ENCODE data around the gene CNOT11.
"Not testable (repeated sequence)": the region's sequence is repeated elsewhere in the genome, so short reads cannot be mapped to it uniquely, and the experiment has no call there.

Gene CNOT11

DNA sequence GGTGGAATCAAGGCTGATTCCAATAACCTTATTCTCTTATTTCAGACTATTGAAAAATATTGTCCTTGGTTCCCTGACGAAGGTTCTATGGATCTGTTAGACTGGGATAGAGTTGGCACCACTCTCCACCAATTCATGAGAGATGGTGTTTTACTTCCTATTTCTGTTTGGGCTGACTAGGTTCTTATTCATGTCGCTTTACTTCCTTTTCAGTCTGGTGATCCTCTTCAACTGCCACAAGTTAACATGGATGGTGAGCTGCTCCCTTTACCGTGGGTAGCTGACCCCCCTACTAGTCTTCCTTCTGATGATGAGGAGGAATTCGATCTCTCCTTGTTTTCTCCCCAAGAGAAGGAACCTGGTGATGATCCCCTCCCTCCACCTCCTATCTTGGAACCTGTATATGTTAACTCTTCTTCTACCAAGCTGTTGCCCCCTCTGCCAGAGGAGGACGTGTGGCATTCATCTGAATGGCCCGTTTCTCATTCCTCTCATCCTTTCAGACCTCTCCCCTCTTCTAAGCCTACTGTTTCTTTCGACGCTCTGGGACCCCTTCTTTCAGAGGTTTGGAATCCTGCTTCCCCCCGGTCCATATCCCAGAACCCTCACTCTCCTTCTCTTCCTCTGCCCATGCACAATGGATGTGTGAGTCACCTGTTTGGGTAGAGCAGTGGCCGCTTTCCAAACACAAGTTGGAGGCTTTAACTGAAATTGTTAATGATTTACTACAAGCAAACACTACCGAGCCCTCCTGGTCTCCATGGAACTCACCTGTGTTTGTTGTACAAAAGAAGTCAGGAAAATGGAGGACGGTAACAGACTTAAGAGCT lies 13.5 kb upstream of the CNOT11 start:
- TF ChIP-seq, protein P1, sequence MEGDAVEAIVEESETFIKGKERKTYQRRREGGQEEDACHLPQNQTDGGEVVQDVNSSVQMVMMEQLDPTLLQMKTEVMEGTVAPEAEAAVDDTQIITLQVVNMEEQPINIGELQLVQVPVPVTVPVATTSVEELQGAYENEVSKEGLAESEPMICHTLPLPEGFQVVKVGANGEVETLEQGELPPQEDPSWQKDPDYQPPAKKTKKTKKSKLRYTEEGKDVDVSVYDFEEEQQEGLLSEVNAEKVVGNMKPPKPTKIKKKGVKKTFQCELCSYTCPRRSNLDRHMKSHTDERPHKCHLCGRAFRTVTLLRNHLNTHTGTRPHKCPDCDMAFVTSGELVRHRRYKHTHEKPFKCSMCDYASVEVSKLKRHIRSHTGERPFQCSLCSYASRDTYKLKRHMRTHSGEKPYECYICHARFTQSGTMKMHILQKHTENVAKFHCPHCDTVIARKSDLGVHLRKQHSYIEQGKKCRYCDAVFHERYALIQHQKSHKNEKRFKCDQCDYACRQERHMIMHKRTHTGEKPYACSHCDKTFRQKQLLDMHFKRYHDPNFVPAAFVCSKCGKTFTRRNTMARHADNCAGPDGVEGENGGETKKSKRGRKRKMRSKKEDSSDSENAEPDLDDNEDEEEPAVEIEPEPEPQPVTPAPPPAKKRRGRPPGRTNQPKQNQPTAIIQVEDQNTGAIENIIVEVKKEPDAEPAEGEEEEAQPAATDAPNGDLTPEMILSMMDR (IDR thresholded peaks at IDR 0.05; ENCODE audit: low read depth, low read length), result no peak
- H3K4me3 ChIP-seq (ENCODE audit: low read depth, low read length), result no peak overlapping the region

DNA sequence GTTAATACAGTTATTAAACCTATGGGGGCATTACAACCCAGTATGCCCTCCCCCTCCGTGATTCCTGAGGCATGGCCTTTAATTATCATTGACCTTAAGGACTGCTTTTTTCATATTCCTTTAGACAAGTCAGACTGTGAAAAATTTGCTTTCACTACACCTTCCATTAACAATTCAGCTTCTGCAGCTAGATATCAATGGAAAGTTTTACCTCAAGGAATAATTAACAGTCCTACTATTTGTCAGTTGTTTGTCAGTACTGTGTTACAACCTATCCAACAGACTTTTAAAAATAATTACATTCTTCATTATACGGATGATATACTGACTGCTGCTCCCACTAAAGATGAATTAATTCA lies 12.9 kb upstream of the CNOT11 start:
- not testable (repeated sequence) for H3K4me3 ChIP-seq (ENCODE audit: low read depth, low read length)

DNA sequence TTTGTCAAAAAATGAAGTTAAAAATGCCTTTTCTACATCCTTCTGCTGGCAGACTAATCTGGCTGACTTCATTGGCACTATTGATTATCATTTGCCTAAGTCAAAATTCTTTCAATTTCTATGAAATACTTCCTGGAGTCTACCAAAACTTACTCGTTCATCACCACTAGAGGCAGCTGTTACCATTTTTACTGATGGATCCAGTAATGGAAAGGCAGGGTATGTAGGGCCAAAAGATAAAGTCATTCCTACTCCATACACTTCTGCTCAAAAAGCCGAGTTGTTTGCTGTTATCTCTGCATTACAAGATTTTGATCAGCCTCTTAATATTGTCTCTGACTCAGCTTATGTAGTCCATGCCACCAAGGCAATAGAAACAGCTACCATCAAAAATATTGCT lies 12.0 kb upstream of the CNOT11 start:
- TF ChIP-seq, protein P1 (IDR thresholded peaks at IDR 0.05; ENCODE audit: low read depth, low read length), result peak; percentile 28; the same call in 1 of the 2 replicates
- H3K4me3 ChIP-seq (ENCODE audit: low read depth, low read length), result not testable (repeated sequence)

DNA sequence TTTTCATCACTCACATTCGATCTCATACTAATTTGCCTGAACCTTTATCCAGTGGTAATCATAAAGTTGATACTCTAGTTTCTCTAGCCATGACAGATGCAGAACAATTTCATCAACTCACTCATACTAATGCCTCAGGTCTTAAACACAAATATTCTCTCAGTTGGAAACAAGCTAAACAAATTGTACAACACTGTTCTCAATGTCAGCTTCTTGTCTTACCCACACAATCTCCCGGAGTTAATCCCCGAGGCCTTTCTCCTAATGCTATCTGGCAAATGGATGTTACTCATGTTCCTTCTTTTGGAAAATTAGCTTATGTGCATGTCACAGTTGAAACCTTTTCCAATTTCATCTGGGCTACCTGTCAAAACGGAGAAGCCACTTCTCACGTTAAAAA lies 11.5 kb upstream of the CNOT11 start:
- TF ChIP-seq, protein P1 (IDR thresholded peaks at IDR 0.05; ENCODE audit: low read depth, low read length), result no peak
- H3K4me3 ChIP-seq (ENCODE audit: low read depth, low read length), result no peak overlapping the region

DNA sequence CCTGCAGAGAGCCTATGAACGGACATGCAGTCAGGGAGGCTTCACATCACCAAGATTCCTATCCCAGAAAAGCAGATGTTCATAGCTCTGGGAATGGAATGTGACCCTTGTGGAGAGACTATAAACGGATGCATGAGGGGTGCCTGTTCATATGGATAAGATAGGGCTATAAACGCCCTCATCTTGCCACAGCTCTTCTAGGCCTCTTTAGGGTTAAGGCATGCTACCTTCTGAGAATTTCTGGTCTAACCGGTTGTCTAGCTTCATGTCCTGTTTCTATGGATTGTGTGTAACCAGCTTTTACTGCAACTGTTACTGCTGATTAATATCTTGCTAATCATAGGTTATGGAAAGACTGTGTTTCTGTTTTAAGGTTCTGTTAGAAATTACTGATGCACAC lies 8.3 kb upstream of the CNOT11 start:
- H3K4me3 ChIP-seq (ENCODE audit: low read depth, low read length), result not testable (repeated sequence)

DNA sequence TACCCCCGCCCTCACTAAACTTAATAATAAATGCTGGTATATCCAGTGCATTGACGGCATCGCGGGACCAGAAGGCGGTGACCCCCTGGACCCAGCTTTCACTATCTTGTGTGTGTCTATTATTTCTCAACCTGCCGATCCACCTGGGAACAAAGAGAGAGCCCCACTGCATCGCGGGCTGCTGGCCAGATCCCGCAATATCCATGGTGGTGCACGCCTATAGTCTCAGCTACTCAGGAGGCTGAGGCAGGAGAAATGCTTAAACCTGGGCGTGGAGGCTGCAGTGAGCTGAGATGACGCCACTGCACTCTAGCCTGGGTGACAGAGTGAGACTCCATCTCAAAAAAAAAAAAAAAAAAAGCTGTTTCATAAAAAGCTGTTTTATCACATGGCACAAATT lies 7.8 kb upstream of the CNOT11 start:
- not testable (repeated sequence) for H3K4me3 ChIP-seq (ENCODE audit: low read depth, low read length)

DNA sequence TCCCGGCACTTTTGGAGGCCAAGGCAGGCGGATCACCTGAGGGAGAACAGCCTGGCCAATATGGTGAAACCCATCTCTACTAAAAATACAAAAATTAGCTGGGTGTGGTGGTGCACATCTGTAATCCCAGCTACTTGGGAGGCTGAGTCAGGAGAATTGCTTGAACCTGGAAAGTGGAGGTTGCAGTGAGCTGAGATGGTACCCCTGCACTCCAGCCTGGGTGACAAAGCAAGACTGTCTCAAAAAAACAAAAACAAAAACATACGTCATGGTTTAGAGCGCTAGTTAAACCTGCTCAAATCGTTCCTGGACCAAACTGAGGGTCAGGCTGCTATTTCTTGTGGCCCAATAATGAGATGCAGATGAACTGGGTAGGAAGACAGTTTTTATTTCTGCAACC lies 7.2 kb upstream of the CNOT11 start:
- H3K4me3 ChIP-seq (ENCODE audit: low read depth, low read length), result not testable (repeated sequence)

DNA sequence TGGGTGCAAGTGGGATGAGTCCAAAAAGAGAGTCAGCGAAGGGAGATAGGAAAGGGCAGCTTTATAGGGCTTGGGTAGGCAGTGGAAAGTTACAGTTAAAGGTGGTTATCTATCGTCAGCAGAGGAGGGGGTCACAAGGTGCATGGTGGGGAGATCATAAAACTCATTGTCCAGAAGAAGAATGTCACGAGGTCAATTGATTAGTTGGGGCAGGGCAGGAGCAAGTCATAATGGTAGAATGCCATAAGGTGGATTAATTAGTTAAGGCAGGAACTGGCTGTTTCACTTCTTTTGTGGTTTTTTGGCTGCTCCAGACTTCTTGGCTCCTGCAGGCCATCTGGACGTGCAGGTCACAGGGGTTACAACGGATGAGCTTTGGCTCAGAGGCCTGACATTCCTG lies 3.9 kb upstream of the CNOT11 start:
- H3K4me3 ChIP-seq (ENCODE audit: low read depth, low read length), result not testable (repeated sequence)

DNA sequence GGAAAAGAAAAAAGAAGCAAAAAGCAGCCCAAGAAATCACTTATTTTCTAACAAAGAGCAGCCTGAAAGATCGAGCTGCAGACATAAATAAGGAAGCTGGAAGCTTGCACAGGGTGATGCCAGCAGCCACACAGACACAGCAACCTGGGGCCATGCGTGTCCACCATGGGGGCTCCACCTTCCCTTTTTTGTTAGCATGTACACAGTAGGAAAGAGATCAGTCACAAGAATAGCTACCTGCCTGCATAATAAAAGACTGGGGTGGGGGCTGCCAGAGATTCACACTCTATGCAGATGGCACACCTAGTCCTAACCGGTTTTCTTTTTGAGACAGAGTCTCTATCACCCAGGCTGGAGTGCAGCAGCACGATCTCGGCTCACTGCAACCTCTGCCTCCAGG lies 2.9 kb upstream of the CNOT11 start:
- TF ChIP-seq, protein P1 (IDR thresholded peaks at IDR 0.05; ENCODE audit: low read depth, low read length), result no peak
- H3K4me3 ChIP-seq (ENCODE audit: low read depth, low read length), result no peak overlapping the region

DNA sequence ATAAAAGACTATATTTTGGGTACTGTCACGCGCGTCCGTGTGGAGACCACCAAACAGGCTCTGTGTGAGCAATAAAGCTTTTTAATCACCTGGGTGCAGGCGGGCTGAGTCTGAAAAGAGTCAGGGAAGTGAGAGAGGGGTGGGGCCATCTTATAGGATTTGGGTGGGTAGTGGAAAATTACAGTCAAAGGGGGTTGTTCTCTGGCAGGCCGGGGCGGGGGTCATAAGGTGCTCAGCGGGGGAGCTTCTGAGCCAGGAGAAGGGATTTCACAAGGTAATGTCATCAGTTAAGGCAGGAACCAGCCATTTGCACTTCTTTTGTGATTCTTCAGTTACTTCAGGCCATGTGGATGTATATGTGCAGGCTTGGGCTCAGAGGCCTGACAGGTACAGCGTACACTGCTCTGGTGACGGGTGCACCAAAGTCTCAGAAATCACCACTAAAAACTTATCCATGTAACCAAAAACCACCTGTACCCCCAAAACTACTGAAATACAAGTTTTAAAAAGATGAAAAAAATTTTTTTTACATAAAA lies 1.4 kb upstream of the CNOT11 start:
- H3K4me3 ChIP-seq (ENCODE audit: low read depth, low read length), result not testable (repeated sequence)
